MCF 10A (cell line): ENCODE results near the gene TNFAIP3. TPM values are rescaled to one million over a fixed set of nuclear protein-coding genes. Genes with fewer than 3 reads are reported as not detected.

Experiments used
- BruUV-seq: library from RNA; stranded (reverse); fragments of 400-500 nt; replicated peaks from 2 replicates; lab custom pipeline; 2021; lab: Mats Ljungman, UMichigan
- CTCF ChIA-PET: fragments of 300-600 bp; sonication (Branson Sonifier 250); formaldehyde crosslinking; extraction: SDS; loops from one replicate; lab custom pipeline; 2021; ENCODE audit warnings: antibody characterized with exemption, inconsistent platforms; lab: Yijun Ruan, JAX
- POLR2A ChIA-PET: fragments of 300-600, 350-650 bp; sonication (Branson Sonifier 250); formaldehyde crosslinking; extraction: SDS; loops from one replicate; lab custom pipeline; 2020; ENCODE audit warnings: antibody characterized with exemption, inconsistent platforms; lab: Yijun Ruan, JAX
- DNase-seq: peaks from one replicate; pipeline ENCODE4 v3.0.0-alpha.2; 2018; ENCODE audit not compliant: unreplicated experiment
- H3K27ac Mint-ChIP-seq: one replicate; pipeline ENCODE4 v1.8.0; 2022; ENCODE audit warnings: mild to moderate bottlenecking, low read depth, mixed read lengths; ENCODE audit not compliant: unreplicated experiment
- H3K27me3 Mint-ChIP-seq: one replicate; pipeline ENCODE4 v1.8.0; 2022; ENCODE audit warnings: mixed read lengths; ENCODE audit not compliant: insufficient read depth, unreplicated experiment
- H3K36me3 Mint-ChIP-seq: one replicate; pipeline ENCODE4 v1.8.0; 2022; ENCODE audit warnings: mild to moderate bottlenecking, moderate library complexity, mixed read lengths; ENCODE audit not compliant: insufficient read depth, unreplicated experiment
- H3K4me1 Mint-ChIP-seq: one replicate; pipeline ENCODE4 v1.8.0; 2022; ENCODE audit warnings: mixed read lengths; ENCODE audit not compliant: insufficient read depth, unreplicated experiment
- H3K4me3 Mint-ChIP-seq: one replicate; pipeline ENCODE4 v1.8.0; 2022; ENCODE audit warnings: mild to moderate bottlenecking, moderate library complexity, mixed read lengths; ENCODE audit not compliant: unreplicated experiment
- H3K9me3 Mint-ChIP-seq: one replicate; pipeline ENCODE4 v1.8.0; 2022; ENCODE audit warnings: mixed read lengths; ENCODE audit not compliant: unreplicated experiment
- CTCF ChIP-seq: fragments of 200-600 bp; IDR thresholded peaks from one replicate; pipeline ENCODE4 v1.8.0; 2022; ENCODE audit warnings: antibody characterized with exemption, mild to moderate bottlenecking; ENCODE audit not compliant: unreplicated experiment
- intact Hi-C: fragments of 100-400 bp; cut with micrococcal nuclease; formaldehyde crosslinking; loops from 2 replicates; pipeline ENCODE4 v1.14.1; 2022
- total RNA-seq: library from RNA; stranded (reverse); gene quantifications from 2 replicates; pipeline ENCODE4 v1.2.3, GENCODE V29; 2022

Gene TNFAIP3
- total RNA-seq, 1 experiment from 2014 or later, result 52.8 TPM

- Mint-ChIP-seq H3K4me3 (no peak overlapping the region), H3K4me1 (peaks cover 14% of the 10 kb centered on the region), H3K27me3 (no peaks in the 10 kb centered on the region), H3K9me3 (no peaks in the 10 kb centered on the region), H3K36me3 (peaks cover 9% of the 10 kb centered on the region), H3K27ac (no peak overlapping the region)
- no TSS peak for BruUV-seq
- no peak for DNase-seq
- no peak for TF ChIP-seq CTCF
- ChIA-PET CTCF (interaction anchor here (0.7 kb wide), 1 partner anchor 23 kb away, joined by 3 read pairs; no protein-coding TSS in a partner anchor), POLR2A (interaction anchor here (0.7 to 1.1 kb wide), 2 partner anchors 9 to 277 kb away, joined by 3 to 5 read pairs; no protein-coding TSS in a partner anchor)
- intact Hi-C loops, result no loop called here
These were observed 46.6 kb upstream of the TNFAIP3 start for GRCh38 chr6:137820425-137820824.

GRCh38 chr6:137820952-137821351, 46.1 kb upstream of the TNFAIP3 start:
- Mint-ChIP-seq H3K27me3 (no peaks in the 10 kb centered on the region), H3K4me1 (peaks cover 14% of the 10 kb centered on the region), H3K27ac (no peak overlapping the region), H3K36me3 (peaks cover 9% of the 10 kb centered on the region), H3K4me3 (no peak overlapping the region), H3K9me3 (no peaks in the 10 kb centered on the region)
- intact Hi-C loops, result no loop called here
- ChIA-PET POLR2A (interaction anchor here (1.1 kb wide), 1 partner anchor 10 kb away, joined by 5 read pairs; no protein-coding TSS in a partner anchor), CTCF (no interaction called here)
- TF ChIP-seq CTCF, result no peak
- no peak for DNase-seq
- no TSS peak for BruUV-seq

GRCh38 chr6:137821491-137821890, 45.6 kb upstream of the TNFAIP3 start:
- peaks cover 14% of the 10 kb centered on the region for H3K4me1 Mint-ChIP-seq
- ChIA-PET CTCF (no interaction called here), POLR2A (no interaction called here)
- intact Hi-C loops, result no loop called here
- TF ChIP-seq CTCF, result no peak
- no peak overlapping the region for H3K27ac Mint-ChIP-seq
- H3K4me3 Mint-ChIP-seq, result no peak overlapping the region
- no peak for DNase-seq
- peaks cover 9% of the 10 kb centered on the region for H3K36me3 Mint-ChIP-seq
- H3K27me3 Mint-ChIP-seq, result no peaks in the 10 kb centered on the region
- BruUV-seq, result no TSS peak
- no peaks in the 10 kb centered on the region for H3K9me3 Mint-ChIP-seq

- Mint-ChIP-seq H3K27me3 (no peaks in the 10 kb centered on the region), H3K4me3 (no peak overlapping the region), H3K27ac (peak overlapping the region; percentile 92), H3K36me3 (peaks cover 9% of the 10 kb centered on the region), H3K9me3 (no peaks in the 10 kb centered on the region), H3K4me1 (peaks cover 33% of the 10 kb centered on the region)
- POLR2A ChIA-PET, result interaction anchor here (0.6 to 3.6 kb wide), 5 partner anchors 11 to 603 kb away, joined by 3 to 25 read pairs (median 4); no protein-coding TSS in a partner anchor
- DNase-seq, result no peak
- BruUV-seq, result TSS peak; percentile 31
- CTCF ChIA-PET, result interaction anchor here (0.6 kb wide), 1 partner anchor 283 kb away, joined by 4 read pairs; no protein-coding TSS in a partner anchor
- TF ChIP-seq CTCF, result no peak
- intact Hi-C loops, result no loop called here
These were observed 43.1 kb upstream of the TNFAIP3 start for GRCh38 chr6:137823826-137824555.
